K562 (cell line): Measurements from ENCODE around the gene GALNT16.

Experiments
- FOXK1 ChIP-seq: sonication (generic); formaldehyde crosslinking; IDR thresholded peaks from 2 replicates; pipeline ENCODE4 v1.8.0; 2022; ENCODE audit warnings: missing genetic modification reagents, mild to moderate bottlenecking, borderline replicate concordance
- SRF ChIP-seq, 2 experiments: fragments of 250-450, 450-650 bp in 1 of 2; sonication (Bioruptor Pico) in 1 of 2; sonication (generic) in 1 of 2; formaldehyde crosslinking; IDR thresholded peaks; 2 replicates each; pipeline versions ENCODE4 v1.5.0 to v1.5.1; 2020 to 2022; ENCODE audit warnings: mild to moderate bottlenecking in 1 of 2, missing genetic modification reagents in 1 of 2
- XRCC5 ChIP-seq: fragments of 200-400 bp; formaldehyde crosslinking; IDR thresholded peaks from 2 replicates; pipeline ENCODE4 v1.6.1; 2017; ENCODE audit warnings: low read depth, mild to moderate bottlenecking, low read length

DNA sequence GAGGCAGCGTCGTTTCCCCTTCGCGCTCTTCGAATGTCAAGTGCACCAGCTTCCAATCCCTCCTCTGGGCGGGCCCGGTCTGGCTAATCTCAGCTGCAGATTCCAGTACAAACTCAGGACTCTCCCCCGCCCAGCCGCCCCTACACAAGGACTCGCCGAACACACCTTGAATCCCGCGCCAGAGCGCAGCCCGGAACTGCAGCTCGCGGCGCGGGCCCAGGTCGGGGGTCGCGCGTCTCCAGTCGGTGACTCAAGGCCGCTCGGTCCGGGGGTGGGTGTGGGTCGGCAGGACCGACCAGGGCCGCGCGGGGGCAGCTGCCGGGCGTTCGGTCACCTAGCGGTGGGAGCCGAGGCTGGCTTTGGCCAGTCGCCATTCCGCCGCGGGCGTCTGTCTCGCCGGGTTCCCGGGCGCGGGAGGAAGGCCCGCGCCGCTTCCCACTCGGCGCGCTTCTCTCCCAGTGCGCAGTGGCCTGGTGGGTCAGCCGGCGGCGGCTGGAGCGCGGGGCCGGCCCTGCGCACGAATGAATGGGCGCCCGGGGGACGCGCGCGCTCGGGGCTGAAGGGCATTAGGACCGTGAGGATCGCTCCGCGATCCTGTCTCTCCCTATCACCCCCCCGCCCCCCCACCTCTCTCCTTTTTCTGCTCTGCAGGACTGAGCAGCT is at the start of gene GALNT16:
- TF ChIP-seq SRF (CRISPR knock-in tag; IDR thresholded peaks at IDR 0.05): no peak
- TF ChIP-seq XRCC5: no peak
- TF ChIP-seq FOXK1 (CRISPR knock-in tag): no peak
